PC-9 (cell line): ENCODE data around the gene TRDN. TPM values are rescaled to one million over a fixed set of nuclear protein-coding genes. Genes with fewer than 3 reads are reported as not detected.

Source experiments
- BruUV-seq: library from RNA; stranded (reverse); fragments of 400-500 nt; replicated peaks from 2 replicates; lab custom pipeline; 2021; lab: Mats Ljungman, UMichigan
- CTCF ChIA-PET: fragments of 300-600 bp; sonication (Branson Sonifier 250); formaldehyde crosslinking; loops from one replicate; lab custom pipeline; 2022; ENCODE audit warnings: antibody characterized with exemption; lab: Charles Lee
- POLR2A ChIA-PET: fragments of 300-600 bp; sonication (Branson Sonifier 250); formaldehyde crosslinking; loops from one replicate; lab custom pipeline; 2022; ENCODE audit warnings: antibody characterized with exemption; ENCODE audit not compliant: unreplicated experiment; lab: Charles Lee
- DNase-seq, 2 experiments: peaks; one replicate each; pipeline versions ENCODE4 v3.0.0 to v3.0.0-alpha.2; 2015 to 2022; ENCODE audit warnings: mixed read lengths in 1 of 2
- H2AFZ ChIP-seq: fragments of 200-600 bp; sonication (generic); 2 replicates; pipeline ENCODE4 v1.8.1; 2017; ENCODE audit warnings: antibody characterized with exemption
- H3F3A ChIP-seq: fragments of 200-600 bp; sonication (generic); 2 replicates; pipeline ENCODE4 v1.8.1; 2017; ENCODE audit warnings: antibody characterized with exemption, mild to moderate bottlenecking, low read depth; ENCODE audit not compliant: insufficient read depth
- H3K27ac ChIP-seq: fragments of 200-600 bp; sonication (generic); 2 replicates; pipeline ENCODE4 v1.6.1; 2016; ENCODE audit warnings: mixed run types
- H3K27me3 ChIP-seq: fragments of 200-600 bp; sonication (generic); 2 replicates; pipeline ENCODE4 v1.6.1; 2016; ENCODE audit warnings: low read depth, mixed run types; ENCODE audit not compliant: insufficient read depth
- H3K36me3 ChIP-seq: fragments of 200-600 bp; sonication (generic); 2 replicates; pipeline ENCODE4 v1.6.1; 2016; ENCODE audit warnings: low read depth, mixed run types
- H3K4me1 ChIP-seq: fragments of 200-600 bp; sonication (generic); replicated peaks from 2 replicates; pipeline ENCODE4 v1.6.1; 2016; ENCODE audit warnings: mixed run types; ENCODE audit not compliant: insufficient read depth
- H3K4me2 ChIP-seq: fragments of 200-600 bp; sonication (generic); 2 replicates; pipeline ENCODE4 v1.6.1; 2017; ENCODE audit warnings: mixed run types
- H3K4me3 ChIP-seq: fragments of 200-600 bp; sonication (generic); 2 replicates; pipeline ENCODE4 v1.6.1; 2016; ENCODE audit warnings: mixed run types
- H3K79me2 ChIP-seq: fragments of 200-600 bp; sonication (generic); 2 replicates; pipeline ENCODE4 v1.6.1; 2017; ENCODE audit warnings: low read depth, mixed run types
- H3K9me2 ChIP-seq: fragments of 200-600 bp; sonication (generic); 2 replicates; pipeline ENCODE4 v1.8.1; 2017; ENCODE audit warnings: mild to moderate bottlenecking; ENCODE audit not compliant: insufficient read depth
- H3K9me3 ChIP-seq: fragments of 200-600 bp; sonication (generic); 2 replicates; pipeline ENCODE4 v1.8.1; 2016; ENCODE audit warnings: low read depth; ENCODE audit not compliant: insufficient read depth
- H4K20me1 ChIP-seq: fragments of 200-600 bp; sonication (generic); 2 replicates; pipeline ENCODE4 v1.8.1; 2017; ENCODE audit not compliant: insufficient read depth
- CTCF ChIP-seq: fragments of 200-600 bp; sonication (generic); conservative IDR thresholded peaks from 2 replicates; pipeline ENCODE4 v1.6.1; 2017; ENCODE audit warnings: mixed run types, antibody characterized with exemption, mild to moderate bottlenecking, moderate library complexity
- EZH2 ChIP-seq: fragments of 200-600 bp; sonication (generic); IDR thresholded peaks from 2 replicates; pipeline ENCODE4 v1.8.0; 2017; ENCODE audit warnings: antibody characterized with exemption, low read depth
- intact Hi-C: fragments of 100-400 bp; cut with micrococcal nuclease; formaldehyde crosslinking; loops from one replicate; pipeline ENCODE4 v1.10.0; 2022; ENCODE audit not compliant: unreplicated experiment
- total RNA-seq: library from RNA; stranded (reverse); gene quantifications from 2 replicates; pipeline ENCODE4 v1.2.3, GENCODE V29; 2021

Gene TRDN
- total RNA-seq, 1 experiment from 2014 or later = not detected

GRCh38 chr6:123515715-123516114 lies 121.0 kb downstream of the TRDN start:
- CTCF ChIA-PET = no interaction called here
- no peak overlapping the region for H3K4me3 ChIP-seq
- no peaks in the 10 kb centered on the region for H3K27me3 ChIP-seq
- H3K9me2 ChIP-seq = peaks cover 10% of the 10 kb centered on the region
- intact Hi-C loops = no loop called here
- H3K4me2 ChIP-seq = no peak overlapping the region
- H3K4me1 ChIP-seq = no peaks in the 10 kb centered on the region; the same call in 1 of the 2 replicates
- BruUV-seq = no TSS peak
- H4K20me1 ChIP-seq = no peaks in the 10 kb centered on the region
- H3K27ac ChIP-seq = no peak overlapping the region
- no peaks in the 10 kb centered on the region for H3K79me2 ChIP-seq
- POLR2A ChIA-PET = no interaction called here
- H3K36me3 ChIP-seq = no peaks in the 10 kb centered on the region
- no peaks in the 10 kb centered on the region for H3F3A ChIP-seq
- DNase-seq = no peak
- TF ChIP-seq CTCF (no peak), EZH2 (no peak)
- H3K9me3 ChIP-seq = no peaks in the 10 kb centered on the region; the same call in 1 of the 2 replicates
- H2AFZ ChIP-seq = peak overlapping the region; percentile 75

- Histone ChIP-seq H3K9me2 (peaks cover 7% of the 10 kb centered on the region; the same call in 1 of the 2 replicates), H3K79me2 (no peaks in the 10 kb centered on the region), H3K4me1 (no peaks in the 10 kb centered on the region), H3K27me3 (no peaks in the 10 kb centered on the region), H3K9me3 (no peaks in the 10 kb centered on the region), H3K4me3 (no peak overlapping the region), H4K20me1 (no peaks in the 10 kb centered on the region), H3K4me2 (no peak overlapping the region), H2AFZ (no peak overlapping the region), H3K27ac (no peak overlapping the region), H3F3A (no peaks in the 10 kb centered on the region), H3K36me3 (no peaks in the 10 kb centered on the region)
- POLR2A ChIA-PET = no interaction called here
- DNase-seq = no peak
- no TSS peak for BruUV-seq
- no peak for TF ChIP-seq CTCF
- TF ChIP-seq EZH2 = no peak
- intact Hi-C loops = no loop called here
- CTCF ChIA-PET = no interaction called here
Measured at GRCh38 chr6:123509112-123509511, 127.6 kb downstream of the TRDN start.

- DNase-seq = no peak
- Histone ChIP-seq H3K27ac (no peak overlapping the region), H3F3A (no peaks in the 10 kb centered on the region), H3K4me2 (no peak overlapping the region), H2AFZ (no peak overlapping the region), H3K4me3 (no peak overlapping the region), H3K4me1 (no peaks in the 10 kb centered on the region), H3K9me3 (no peaks in the 10 kb centered on the region), H3K9me2 (peaks cover 7% of the 10 kb centered on the region; the same call in 1 of the 2 replicates), H4K20me1 (no peaks in the 10 kb centered on the region), H3K27me3 (no peaks in the 10 kb centered on the region), H3K79me2 (no peaks in the 10 kb centered on the region), H3K36me3 (no peaks in the 10 kb centered on the region)
- intact Hi-C loops = no loop called here
- no TSS peak for BruUV-seq
- POLR2A ChIA-PET = no interaction called here
- TF ChIP-seq EZH2 (no peak), CTCF (no peak)
- CTCF ChIA-PET = no interaction called here
Measured at GRCh38 chr6:123508290-123508689, 128.5 kb downstream of the TRDN start.
